GM21737 (cell line): Measurements from ENCODE around the gene STX1A.

Experiments used
- ATAC-seq: cut with Tn5 transposase; IDR thresholded peaks from one replicate; pipeline ENCODE4 v1.9.1; 2021; ENCODE audit warnings: mild to moderate bottlenecking, moderate library complexity; ENCODE audit not compliant: unreplicated experiment

Gene STX1A

GRCh38 chr7:73718905-73719805 lies at the start of gene STX1A:
STX1A (minus strand) TSS chr7:73719669; CDS start chr7:73719631, 38 bp downstream.
- ATAC-seq = peak; percentile 79

- ATAC-seq = no peak
Observed at GRCh38 chr7:73768641-73769480, 49.4 kb upstream of the STX1A start.

- ATAC-seq = no peak
Observed at GRCh38 chr7:73766556-73767229, 47.2 kb upstream of the STX1A start.

- ATAC-seq = no peak
Observed at GRCh38 chr7:73762659-73762999, 43.2 kb upstream of the STX1A start.

- ATAC-seq = no peak
Observed at GRCh38 chr7:73761854-73762658, 42.6 kb upstream of the STX1A start.

GRCh38 chr7:73758581-73759138 lies 39.2 kb upstream of the STX1A start:
- ATAC-seq = no peak

DNA sequence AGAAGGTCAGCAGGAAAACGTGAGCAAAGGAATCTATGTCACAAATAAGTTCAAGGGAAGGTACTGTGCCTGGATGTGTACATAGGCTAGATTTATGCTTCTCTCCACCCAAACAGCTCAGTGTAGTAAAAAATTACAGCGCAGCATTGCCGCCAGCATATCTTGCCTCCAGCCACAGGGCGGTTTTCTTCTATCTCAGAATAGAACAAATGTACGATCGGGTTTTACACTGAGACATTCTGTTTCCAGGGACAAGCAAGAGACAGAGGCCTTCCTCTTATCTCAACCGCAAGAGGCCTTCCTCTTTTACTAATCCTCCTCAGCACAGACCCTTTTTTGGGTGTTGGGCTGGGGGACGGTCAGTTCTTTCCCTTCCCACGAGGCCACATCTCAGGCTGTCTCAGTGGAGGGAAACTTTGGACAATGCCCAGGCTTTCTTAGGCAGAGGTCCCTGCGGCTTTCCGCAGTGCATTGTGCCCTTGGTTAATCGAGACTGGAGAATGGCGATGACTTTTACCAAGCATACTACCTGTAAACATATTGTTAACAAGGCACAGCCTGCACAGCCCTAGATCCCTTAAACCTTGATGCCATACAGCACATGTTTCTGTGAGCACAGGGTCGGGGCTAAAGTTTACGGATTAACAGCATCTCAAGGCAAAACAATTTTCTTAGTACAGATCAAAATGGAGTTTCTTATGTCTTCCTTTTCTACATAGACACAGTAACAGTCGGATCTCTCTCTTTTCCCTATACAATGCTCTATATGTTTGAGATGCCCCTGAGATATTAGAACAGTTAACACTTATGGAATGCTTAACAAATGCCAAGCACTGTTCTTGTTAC lies 30.7 kb upstream of the STX1A start:
- no peak for ATAC-seq

GRCh38 chr7:73746378-73746777 lies 26.9 kb upstream of the STX1A start:
- ATAC-seq = no peak

GRCh38 chr7:73742753-73743641 lies 23.5 kb upstream of the STX1A start:
- no peak for ATAC-seq

- ATAC-seq = no peak
Observed at GRCh38 chr7:73742338-73742752, 22.9 kb upstream of the STX1A start.

- ATAC-seq = no peak
Observed at GRCh38 chr7:73741600-73741999, 22.1 kb upstream of the STX1A start.

- no peak for ATAC-seq
Observed at GRCh38 chr7:73740771-73741170, 21.3 kb upstream of the STX1A start.

- ATAC-seq = no peak
Observed at GRCh38 chr7:73740212-73740611, 20.7 kb upstream of the STX1A start.

DNA sequence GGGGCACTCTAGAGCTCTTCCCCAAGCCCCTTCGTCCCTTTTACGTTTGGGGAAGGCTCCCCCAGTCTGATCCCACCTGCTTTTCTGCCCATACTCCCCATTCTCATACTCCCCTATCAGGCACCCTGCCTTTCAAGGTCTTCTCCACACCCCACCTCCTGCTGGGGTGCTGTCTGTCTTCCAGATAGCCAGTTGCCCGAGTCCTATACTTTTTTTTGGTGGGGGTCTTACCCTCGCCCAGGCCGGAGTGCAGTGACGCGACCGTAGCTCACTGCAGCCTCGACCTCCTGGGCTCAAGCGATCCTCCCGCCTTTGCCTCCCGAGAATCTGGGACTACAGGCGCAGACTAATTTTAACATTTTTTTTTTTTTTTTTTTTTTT lies 19.9 kb upstream of the STX1A start:
- ATAC-seq = no peak

DNA sequence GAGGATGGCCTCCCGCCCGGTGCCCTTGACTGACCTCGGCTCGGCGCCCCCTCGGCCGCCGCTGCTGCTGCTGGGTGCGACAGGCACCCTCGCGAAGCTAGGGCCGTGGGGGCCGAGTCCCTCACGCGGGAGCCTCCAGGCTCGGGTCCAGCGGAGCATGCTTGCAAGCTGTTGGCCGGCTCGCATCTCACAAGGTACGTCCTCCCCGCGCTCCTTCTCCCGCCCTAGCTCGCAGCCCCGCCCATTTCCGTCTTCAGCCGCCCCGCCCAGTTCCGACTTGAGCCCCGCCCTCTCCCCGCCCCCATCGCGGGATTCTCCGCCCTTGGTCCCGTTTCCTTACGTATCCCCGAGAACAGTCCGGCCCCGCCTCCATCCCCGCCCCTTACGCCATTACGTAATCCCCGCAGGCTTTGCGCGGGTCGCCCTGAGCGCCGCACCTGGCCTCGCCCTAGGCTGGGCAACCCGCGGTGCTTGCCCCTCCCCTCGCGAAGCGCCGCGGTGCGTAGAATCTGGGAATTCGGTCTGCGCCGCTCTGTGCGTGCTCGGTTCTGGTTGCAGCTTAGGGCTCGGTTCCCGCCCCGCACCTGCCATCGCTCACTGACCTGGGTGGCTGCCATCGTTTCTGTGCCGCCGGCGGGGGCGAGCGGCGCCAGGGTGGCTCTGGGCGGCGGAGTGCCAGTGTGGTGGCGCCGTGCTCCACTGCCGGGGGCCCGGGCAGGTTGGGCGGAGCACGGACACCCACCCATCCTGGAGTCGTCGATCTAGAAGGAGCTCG lies 19.3 kb upstream of the STX1A start, which contains the start of gene ABHD11:
TSS of gene ABHD11 (minus strand) at position 191 of the 775 bp plus-strand sequence. CDS start at position 159, 32 bp downstream.
- peak; percentile 86 for ATAC-seq

DNA sequence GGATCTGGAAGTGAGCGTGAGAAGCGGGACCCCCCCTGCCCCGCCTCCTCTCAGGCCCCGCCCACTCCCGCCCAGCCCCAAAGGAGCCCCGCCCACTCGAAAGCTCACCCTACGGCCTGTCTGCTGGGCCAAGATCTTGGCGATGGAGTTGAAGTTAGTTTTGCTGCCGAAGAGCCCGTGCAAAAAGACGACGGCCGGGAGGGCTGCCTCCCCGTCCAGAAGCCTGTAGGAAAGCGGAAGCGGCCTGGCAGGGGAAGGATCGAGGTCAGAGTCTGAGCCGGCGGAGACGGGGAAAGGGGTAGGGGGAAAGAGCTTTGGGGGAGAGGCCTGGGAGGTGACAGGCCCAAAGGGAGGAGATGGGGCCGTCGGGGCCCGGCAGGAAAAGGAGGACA lies 18.7 kb upstream of the STX1A start:
- no peak for ATAC-seq

- ATAC-seq = no peak
Observed at GRCh38 chr7:73737491-73738219, 18.2 kb upstream of the STX1A start.
